Stomach (tissue), 9 donors: Measurements from ENCODE around the gene ASTN2. TPM values are rescaled to one million over a fixed set of nuclear protein-coding genes. Genes with fewer than 3 reads are reported as not detected.

Experiments
- DNase-seq, 2 donors: peaks; one replicate each; pipeline versions ENCODE4 v3.0.0 to v3.0.0-alpha.2; 2013 to 2019
- H3K27ac ChIP-seq, 5 donors: fragments of 200-600 bp in 4 of 5; sonication (generic) in 4 of 5; one replicate each; pipeline ENCODE4 v1.5.1; 2013 to 2019; ENCODE audit warnings: mild to moderate bottlenecking in 1 of 5, moderate library complexity in 1 of 5
- H3K27me3 ChIP-seq, 3 donors: fragments of 200-600 bp; sonication (generic); one replicate each; pipeline ENCODE4 v1.5.1; 2017 to 2019; ENCODE audit warnings: mixed run types in 1 of 3
- H3K36me3 ChIP-seq, 4 donors: fragments of 200-600 bp; sonication (generic); 1 replicate in 3 of 4; 2 replicates in 1 of 4; pipeline ENCODE4 v1.5.1; 2016 to 2019
- H3K4me1 ChIP-seq, 4 donors: fragments of 200-600 bp; sonication (generic); one replicate each; pipeline ENCODE4 v1.5.1; 2016 to 2019
- H3K4me3 ChIP-seq, 4 donors: fragments of 200-600 bp; sonication (generic) in 3 of 4; one replicate each; pipeline ENCODE4 v1.5.1; 2016 to 2019; ENCODE audit warnings: mild to moderate bottlenecking in 1 of 4
- H3K9me3 ChIP-seq, 4 donors: fragments of 200-600 bp; sonication (generic); one replicate each; pipeline ENCODE4 v1.5.1; 2016 to 2019
- EP300 ChIP-seq: sonication (generic); formaldehyde crosslinking; IDR thresholded peaks from one replicate; pipeline ENCODE4 v1.6.1; 2017; ENCODE audit warnings: antibody characterized with exemption
- POLR2A ChIP-seq, 4 donors: fragments of 450-650 bp; IDR thresholded peaks; one replicate each; pipeline ENCODE4 v1.6.1; 2016; ENCODE audit warnings: antibody characterized with exemption in 4 of 4, control low read depth in 2 of 4, mild to moderate bottlenecking in 1 of 4, moderate library complexity in 1 of 4
- POLR2AphosphoS5 ChIP-seq, 3 donors: sonication (generic); formaldehyde crosslinking; IDR thresholded peaks; one replicate each; pipeline ENCODE4 v1.6.1; 2016; ENCODE audit warnings: antibody characterized with exemption in 3 of 3
- WGBS, 5 donors: extraction: QIAGEN DNeasy Blood & Tissue Kit in 3 of 5; methylation state at CpG; one replicate each; pipeline versions ENCODE4 v1.1.5 to v1.1.7; 2013 to 2018; 5-methylcytosine and 5-hydroxymethylcytosine counted together
- intact Hi-C: fragments of 100-400 bp; cut with DNase I; formaldehyde crosslinking; loops from one replicate; pipeline ENCODE4 v1.15.1; 2023; ENCODE audit warnings: low total_unique reads
- polyA plus RNA-seq, 3 donors: library from polyadenylated mRNA; stranded (reverse); fragments of 200-250 nt; gene quantifications; one replicate each; pipeline ENCODE4 v1.2.3, GENCODE V29; 2013
- total RNA-seq, 5 donors: library from RNA; depleted of rRNA; stranded (reverse); fragments of >200 nt; gene quantifications; one replicate each; pipeline versions ENCODE4 v1.1.0 to v1.2.3, GENCODE V29; 2014 to 2016
- TF ChIP-seq, protein P1 (sequence below), 7 experiments: fragments of 450-650 bp in 4 of 7; fragments of 200-600 bp in 3 of 7; sonication (generic) in 3 of 7; IDR thresholded peaks; one replicate each; pipeline ENCODE4 v1.5.1; 2016 to 2019; ENCODE audit warnings: antibody characterized with exemption in 7 of 7, control low read depth in 2 of 7, mild to moderate bottlenecking in 1 of 7
- donor health status: healthy with polysubstance abuse.
- donor health status: Bipolar disorder and iron deficiency.
- donor health status: healthy.

The ASTN2 gene
- total and polyA plus RNA-seq, 8 donors, result 2.1 to 22.3 (median 4.2) TPM; not detected in 1

DNA sequence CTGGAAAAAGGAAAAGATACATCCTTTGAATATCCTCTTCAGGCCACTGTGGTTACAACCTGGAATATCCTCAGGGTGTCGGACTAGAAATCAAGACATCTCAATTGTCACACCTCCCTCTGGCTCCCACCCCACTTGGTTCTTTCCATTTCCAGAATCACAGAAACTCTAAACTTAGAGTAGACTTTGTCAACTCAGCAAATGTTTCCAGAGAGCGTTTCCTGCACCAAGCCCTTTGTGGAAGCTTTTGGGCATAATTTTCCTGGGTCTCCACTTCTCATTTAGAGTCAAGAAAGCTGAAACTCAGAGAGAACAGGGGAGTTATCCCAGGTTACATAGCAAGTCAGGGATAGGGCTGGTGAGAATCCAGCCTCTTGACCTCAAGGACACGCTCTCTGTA, 108.8 kb downstream of the ASTN2 start:
- TF ChIP-seq POLR2A (IDR thresholded peaks at IDR 0.05) (no peak), EP300 (no peak), POLR2AphosphoS5 (IDR thresholded peaks at IDR 0.05) (no peak)
- TF ChIP-seq, protein P1, sequence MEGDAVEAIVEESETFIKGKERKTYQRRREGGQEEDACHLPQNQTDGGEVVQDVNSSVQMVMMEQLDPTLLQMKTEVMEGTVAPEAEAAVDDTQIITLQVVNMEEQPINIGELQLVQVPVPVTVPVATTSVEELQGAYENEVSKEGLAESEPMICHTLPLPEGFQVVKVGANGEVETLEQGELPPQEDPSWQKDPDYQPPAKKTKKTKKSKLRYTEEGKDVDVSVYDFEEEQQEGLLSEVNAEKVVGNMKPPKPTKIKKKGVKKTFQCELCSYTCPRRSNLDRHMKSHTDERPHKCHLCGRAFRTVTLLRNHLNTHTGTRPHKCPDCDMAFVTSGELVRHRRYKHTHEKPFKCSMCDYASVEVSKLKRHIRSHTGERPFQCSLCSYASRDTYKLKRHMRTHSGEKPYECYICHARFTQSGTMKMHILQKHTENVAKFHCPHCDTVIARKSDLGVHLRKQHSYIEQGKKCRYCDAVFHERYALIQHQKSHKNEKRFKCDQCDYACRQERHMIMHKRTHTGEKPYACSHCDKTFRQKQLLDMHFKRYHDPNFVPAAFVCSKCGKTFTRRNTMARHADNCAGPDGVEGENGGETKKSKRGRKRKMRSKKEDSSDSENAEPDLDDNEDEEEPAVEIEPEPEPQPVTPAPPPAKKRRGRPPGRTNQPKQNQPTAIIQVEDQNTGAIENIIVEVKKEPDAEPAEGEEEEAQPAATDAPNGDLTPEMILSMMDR (IDR thresholded peaks at IDR 0.05), result no peak
- Histone ChIP-seq H3K36me3 (no peaks in the 10 kb centered on the region), H3K27ac (no peak overlapping the region), H3K9me3 (no peaks in the 10 kb centered on the region), H3K4me1 (no peaks in the 10 kb centered on the region), H3K27me3 (no peaks in the 10 kb centered on the region), H3K4me3 (no peak overlapping the region)
- DNase-seq, result no peak
- whole genome bisulfite sequencing, 5 donors, result 81 to 94% (median 88%) methylated on average over 3 of the region's 3 CpGs
- intact Hi-C loops, result no loop called here

DNA sequence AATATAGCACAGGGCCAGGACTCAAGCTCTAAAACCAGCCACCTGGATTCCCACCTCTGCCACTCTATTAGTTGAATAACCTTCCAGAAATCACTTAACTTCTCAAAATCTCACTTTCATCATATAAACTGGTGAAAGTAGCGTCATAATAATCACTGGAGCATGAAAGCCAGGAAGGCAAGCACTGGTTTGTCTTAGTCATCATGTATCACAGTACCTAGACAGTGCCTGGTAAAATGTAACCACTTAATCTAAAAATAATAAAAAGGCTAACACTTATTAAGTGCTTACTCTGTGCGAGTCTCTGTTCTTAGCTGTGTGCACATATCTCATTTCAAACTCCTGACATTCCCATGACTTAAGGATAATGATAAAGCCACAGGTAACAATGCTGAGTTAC, 109.4 kb downstream of the ASTN2 start:
- Histone ChIP-seq H3K4me1 (no peaks in the 10 kb centered on the region), H3K36me3 (no peaks in the 10 kb centered on the region), H3K27me3 (no peaks in the 10 kb centered on the region), H3K9me3 (no peaks in the 10 kb centered on the region), H3K4me3 (no peak overlapping the region), H3K27ac (no peak overlapping the region)
- 55 to 81% (median 74%) methylated on average over 2 of the region's 2 CpGs for WGBS, 5 donors
- TF ChIP-seq POLR2A (IDR thresholded peaks at IDR 0.05) (no peak), POLR2AphosphoS5 (IDR thresholded peaks at IDR 0.05) (no peak)
- TF ChIP-seq, protein P1 (IDR thresholded peaks at IDR 0.05), result no peak
- intact Hi-C loops, result no loop called here
- no peak for DNase-seq

DNA sequence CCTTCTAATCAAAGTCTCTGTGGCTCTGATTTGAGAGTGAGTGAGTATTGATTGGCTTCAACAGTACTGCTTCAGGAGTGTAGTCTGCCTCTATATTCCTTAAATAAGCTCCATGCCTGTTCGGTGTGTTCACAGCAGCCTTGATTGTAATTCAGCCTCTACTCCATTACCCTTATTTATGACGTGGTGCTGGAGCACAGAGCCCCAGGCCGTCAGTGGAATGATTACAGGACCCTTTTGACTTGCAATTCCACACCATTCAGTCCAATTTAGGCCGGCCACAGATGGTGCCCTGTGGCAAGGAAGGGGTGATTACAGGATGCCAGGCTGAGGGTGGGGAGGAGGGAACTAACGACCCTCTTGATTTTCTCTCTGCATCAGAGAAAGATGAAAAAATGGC, 110.3 kb downstream of the ASTN2 start:
- DNase-seq, result no peak
- H3K4me1 ChIP-seq, result no peaks in the 10 kb centered on the region
- no peak overlapping the region for H3K27ac ChIP-seq
- TF ChIP-seq, protein P1 (IDR thresholded peaks at IDR 0.05), result no peak
- no peak for TF ChIP-seq POLR2AphosphoS5 (IDR thresholded peaks at IDR 0.05)
- no peak for TF ChIP-seq POLR2A (IDR thresholded peaks at IDR 0.05)
- TF ChIP-seq EP300, result no peak
- intact Hi-C loops, result no loop called here
- H3K9me3 ChIP-seq, result no peaks in the 10 kb centered on the region
- no peaks in the 10 kb centered on the region for H3K27me3 ChIP-seq
- H3K36me3 ChIP-seq, result no peaks in the 10 kb centered on the region
- 41 to 68% (median 64%) methylated on average over 5 of the region's 5 CpGs for WGBS, 5 donors
- no peak overlapping the region for H3K4me3 ChIP-seq

DNA sequence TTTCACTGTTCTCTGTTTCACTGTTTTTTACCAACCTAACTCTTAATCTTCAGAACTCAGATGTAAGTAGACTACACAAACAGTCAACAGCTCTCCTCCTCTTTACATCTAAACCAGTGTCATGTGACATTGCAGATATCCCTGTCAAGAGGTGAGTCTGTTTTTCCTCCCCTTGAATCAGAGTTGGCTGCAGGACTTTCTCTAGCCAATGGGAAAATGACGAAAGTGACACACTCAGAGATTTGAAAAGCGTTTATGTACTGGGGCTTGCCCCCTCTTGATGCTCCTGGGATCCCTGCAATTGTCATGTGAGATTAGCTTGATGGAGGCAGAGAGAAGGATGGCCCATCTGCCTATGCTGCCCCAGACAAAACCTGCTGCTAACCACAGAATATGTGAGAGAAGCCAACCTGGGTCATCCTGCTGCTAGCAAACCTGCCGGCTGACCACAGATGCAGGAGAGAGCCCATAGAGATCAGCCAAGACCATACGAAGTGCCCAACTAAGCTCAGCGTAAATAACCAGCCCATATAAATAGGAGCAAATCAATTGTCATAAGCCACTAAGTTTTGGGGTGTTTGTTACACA, 111.1 kb downstream of the ASTN2 start:
- no peak for DNase-seq
- TF ChIP-seq POLR2AphosphoS5 (IDR thresholded peaks at IDR 0.05), result no peak
- TF ChIP-seq EP300, result no peak
- TF ChIP-seq, protein P1 (IDR thresholded peaks at IDR 0.05), result no peak
- no peak for TF ChIP-seq POLR2A (IDR thresholded peaks at IDR 0.05)
- WGBS, 5 donors, result 73 to 90% (median 82%) methylated on average over 5 of the region's 5 CpGs
- Histone ChIP-seq H3K27ac (no peak overlapping the region), H3K9me3 (no peaks in the 10 kb centered on the region), H3K36me3 (no peaks in the 10 kb centered on the region), H3K4me1 (no peaks in the 10 kb centered on the region), H3K4me3 (no peak overlapping the region), H3K27me3 (no peaks in the 10 kb centered on the region)
- intact Hi-C loops, result no loop called here
